ENCODE data around the gene EGFLAM.

EGFLAM gene

GRCh38 chr5:38258319-38259061 lies at the start of gene EGFLAM:
Gene EGFLAM, plus strand, starts transcription at chr5:38258559. Its CDS starts 196 bp downstream, at chr5:38258755.
- DNase-seq: no peak

- no peak for DNase-seq
These were observed 49.5 kb upstream of the EGFLAM start for GRCh38 chr5:38208782-38209378.

- DNase-seq: no peak
These were observed 47.5 kb upstream of the EGFLAM start for GRCh38 chr5:38210676-38211353.

GRCh38 chr5:38211354-38211710 lies 47.0 kb upstream of the EGFLAM start:
- DNase-seq: no peak

- no peak for DNase-seq
These were observed 46.1 kb upstream of the EGFLAM start for GRCh38 chr5:38212307-38212706.

- no peak for DNase-seq
These were observed 32.3 kb upstream of the EGFLAM start for GRCh38 chr5:38226091-38226490.

- no peak for DNase-seq
These were observed 29.4 kb upstream of the EGFLAM start for GRCh38 chr5:38228914-38229313.

- DNase-seq: no peak
These were observed 23.6 kb upstream of the EGFLAM start for GRCh38 chr5:38234737-38235136.

- DNase-seq: no peak
These were observed 20.7 kb upstream of the EGFLAM start for GRCh38 chr5:38237681-38238080.

- DNase-seq: no peak
These were observed 18.1 kb upstream of the EGFLAM start for GRCh38 chr5:38240212-38240611.

GRCh38 chr5:38241655-38242054 lies 16.7 kb upstream of the EGFLAM start:
- DNase-seq: no peak

- no peak for DNase-seq
These were observed 13.1 kb upstream of the EGFLAM start for GRCh38 chr5:38245307-38245706.

GRCh38 chr5:38249301-38249700 lies 9.1 kb upstream of the EGFLAM start:
- DNase-seq: no peak

- DNase-seq: no peak
These were observed 8.5 kb upstream of the EGFLAM start for GRCh38 chr5:38249812-38250211.

- no peak for DNase-seq
These were observed 7.5 kb upstream of the EGFLAM start for GRCh38 chr5:38250763-38251448.

- no peak for DNase-seq
These were observed 4.6 kb upstream of the EGFLAM start for GRCh38 chr5:38253759-38254158.

- no peak for DNase-seq
These were observed 884 bp upstream of the EGFLAM start for GRCh38 chr5:38257308-38258041.

GRCh38 chr5:38258042-38258318 lies 379 bp upstream of the EGFLAM start:
- no peak for DNase-seq

GRCh38 chr5:38259062-38259808 lies 876 bp downstream of the EGFLAM start:
- DNase-seq: no peak

GRCh38 chr5:38259809-38260160 lies 1.4 kb downstream of the EGFLAM start:
- no peak for DNase-seq

- no peak for DNase-seq
These were observed 5.6 kb downstream of the EGFLAM start for GRCh38 chr5:38263983-38264382.

GRCh38 chr5:38265546-38266179 lies 7.3 kb downstream of the EGFLAM start:
- no peak for DNase-seq

All from GF-D8 (cell line).